ENCODE results near the gene ACTR1A.
"Not testable (repeated sequence)": the region's sequence is repeated elsewhere in the genome, so short reads cannot be mapped to it uniquely, and the experiment has no call there.

Gene ACTR1A

DNA sequence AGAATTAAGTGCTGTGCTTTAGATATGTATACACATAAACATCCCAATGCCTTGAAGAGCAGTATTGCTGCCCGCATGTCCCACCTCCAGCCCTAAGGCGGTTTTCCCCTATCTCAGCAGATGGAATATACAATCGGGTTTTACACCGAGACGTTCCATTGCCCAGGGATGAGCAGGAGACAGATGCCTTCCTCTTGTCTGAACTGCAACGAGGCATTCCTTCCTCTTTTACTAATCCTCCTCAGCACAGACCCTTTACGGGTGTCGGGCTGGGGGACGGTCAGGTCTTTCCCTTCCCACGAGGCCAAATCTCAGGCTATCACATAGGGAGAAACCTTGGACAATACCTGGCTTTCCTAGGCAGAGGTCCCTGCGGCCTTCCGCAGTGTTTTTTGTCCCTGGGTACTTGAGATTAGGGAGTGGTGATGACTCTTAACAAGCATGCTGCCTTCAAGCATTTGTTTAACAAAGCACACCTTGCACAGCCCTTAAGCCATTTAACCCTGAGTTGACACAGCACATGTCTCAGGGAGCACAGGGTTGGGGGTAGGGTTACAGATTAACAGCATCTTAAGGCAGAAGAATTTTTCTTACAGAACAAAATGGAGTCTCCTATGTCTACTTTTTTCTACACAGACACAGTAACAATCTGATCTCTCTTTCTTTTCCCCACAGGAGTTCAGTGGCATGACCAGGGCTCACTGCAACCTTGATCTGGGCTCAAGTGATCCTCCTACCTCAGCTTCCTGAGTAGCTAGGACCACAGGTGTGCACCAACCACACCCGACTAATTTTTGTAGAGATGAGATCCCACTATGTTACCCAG lies 47.6 kb downstream of the ACTR1A start:
- not testable (repeated sequence) for DNase-seq (ENCODE audit: low spot score)

DNA sequence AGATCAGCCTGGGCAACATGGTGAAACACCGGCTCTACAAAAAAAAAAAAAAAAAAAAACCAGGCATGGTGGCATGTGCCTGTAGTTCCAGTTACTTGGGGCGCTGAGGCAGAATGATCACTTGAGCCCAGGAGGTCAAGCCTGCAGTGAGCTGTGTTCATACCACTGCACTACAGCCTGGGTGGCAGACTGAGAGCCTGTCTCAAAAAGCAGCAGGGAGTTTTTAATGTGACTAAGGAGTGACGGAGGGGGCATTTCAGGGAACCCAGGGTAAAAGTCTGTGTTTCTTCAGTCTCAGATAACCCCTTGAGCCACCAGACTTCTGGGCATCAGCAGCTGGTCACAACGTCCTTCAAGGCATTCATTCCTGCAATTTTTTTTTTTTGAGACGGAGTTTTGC lies 49.0 kb downstream of the ACTR1A start:
- no peak for DNase-seq (ENCODE audit: low spot score)

DNA sequence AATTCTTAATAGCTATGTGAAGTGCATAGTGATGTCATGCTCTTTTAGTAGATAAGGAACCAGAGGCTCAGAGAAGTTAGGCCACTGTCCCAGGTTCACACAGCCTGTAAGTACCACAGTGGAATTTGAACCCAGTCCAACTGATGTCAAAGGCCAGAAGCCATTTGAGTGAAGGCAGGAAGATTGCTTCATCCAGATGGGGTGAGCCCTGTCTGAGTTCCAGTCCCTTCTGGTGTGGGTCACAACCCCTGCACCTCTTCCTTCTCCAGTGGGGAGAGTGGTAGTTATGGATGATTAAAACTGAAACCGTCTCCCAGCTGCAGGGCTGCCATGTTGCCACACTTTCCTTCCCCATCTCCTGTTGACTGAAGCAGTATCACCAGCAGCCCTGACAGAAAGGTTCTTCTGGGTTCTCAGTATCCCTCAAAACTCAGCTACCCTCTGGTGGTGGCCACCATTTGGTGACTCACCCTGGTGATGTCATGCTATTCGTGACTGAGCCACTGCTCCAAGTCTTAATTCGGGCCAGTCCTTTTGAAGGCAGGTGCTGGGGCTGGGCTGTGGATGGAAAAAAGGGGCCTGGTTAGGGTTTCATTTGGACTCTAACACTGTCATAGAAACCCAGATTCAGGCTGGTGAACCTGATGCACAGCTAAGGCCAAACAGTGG lies 49.7 kb downstream of the ACTR1A start:
- DNase-seq (ENCODE audit: low spot score): peak; percentile 56

DNA sequence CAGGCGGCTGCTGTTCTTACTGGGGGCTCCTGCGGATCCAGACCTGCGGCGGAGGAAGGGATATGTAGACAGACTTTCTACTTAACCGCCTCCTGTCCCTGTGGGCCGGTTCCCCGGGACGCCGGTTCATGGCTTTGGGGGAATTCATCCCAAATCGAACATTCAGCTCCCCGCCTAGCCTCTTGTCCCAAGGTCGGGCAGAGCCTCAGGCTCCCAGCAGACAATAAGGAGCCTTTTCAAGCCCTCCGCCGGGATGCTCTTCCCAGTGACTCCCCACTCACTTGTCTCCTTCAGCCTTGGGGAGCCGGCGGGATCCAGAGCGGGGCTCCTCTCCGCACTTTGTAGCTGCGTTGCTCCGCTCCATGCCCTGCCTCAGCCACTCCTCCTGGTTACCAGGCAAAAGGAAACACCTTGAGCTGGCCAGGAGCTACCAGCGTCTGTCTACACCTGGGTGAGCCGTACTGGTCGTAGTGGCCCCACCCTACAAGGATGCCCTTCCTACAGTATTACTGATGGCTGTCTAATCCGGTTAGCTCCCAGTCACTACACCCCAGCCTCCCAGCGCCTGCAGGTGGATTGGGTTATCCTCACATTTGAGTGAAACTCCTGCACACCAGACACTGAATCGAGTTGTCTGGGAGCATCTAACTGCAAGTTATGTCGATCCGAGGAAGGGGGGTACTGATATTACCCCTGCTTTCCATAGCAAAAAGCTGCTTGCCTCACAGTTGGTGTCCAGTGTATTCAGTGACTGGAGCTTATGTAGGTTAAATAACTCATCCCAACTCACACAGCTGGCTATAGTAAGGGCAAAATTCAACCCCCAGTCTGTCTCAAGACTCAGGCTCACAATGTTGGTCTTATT lies 51.2 kb downstream of the ACTR1A start, which contains the start of gene C10orf95:
C10orf95 (minus strand) TSS at position 439 of the 865 bp plus-strand sequence. CDS start 450 bp downstream, outside the sequence.
- DNase-seq (ENCODE audit: low spot score): no peak

DNA sequence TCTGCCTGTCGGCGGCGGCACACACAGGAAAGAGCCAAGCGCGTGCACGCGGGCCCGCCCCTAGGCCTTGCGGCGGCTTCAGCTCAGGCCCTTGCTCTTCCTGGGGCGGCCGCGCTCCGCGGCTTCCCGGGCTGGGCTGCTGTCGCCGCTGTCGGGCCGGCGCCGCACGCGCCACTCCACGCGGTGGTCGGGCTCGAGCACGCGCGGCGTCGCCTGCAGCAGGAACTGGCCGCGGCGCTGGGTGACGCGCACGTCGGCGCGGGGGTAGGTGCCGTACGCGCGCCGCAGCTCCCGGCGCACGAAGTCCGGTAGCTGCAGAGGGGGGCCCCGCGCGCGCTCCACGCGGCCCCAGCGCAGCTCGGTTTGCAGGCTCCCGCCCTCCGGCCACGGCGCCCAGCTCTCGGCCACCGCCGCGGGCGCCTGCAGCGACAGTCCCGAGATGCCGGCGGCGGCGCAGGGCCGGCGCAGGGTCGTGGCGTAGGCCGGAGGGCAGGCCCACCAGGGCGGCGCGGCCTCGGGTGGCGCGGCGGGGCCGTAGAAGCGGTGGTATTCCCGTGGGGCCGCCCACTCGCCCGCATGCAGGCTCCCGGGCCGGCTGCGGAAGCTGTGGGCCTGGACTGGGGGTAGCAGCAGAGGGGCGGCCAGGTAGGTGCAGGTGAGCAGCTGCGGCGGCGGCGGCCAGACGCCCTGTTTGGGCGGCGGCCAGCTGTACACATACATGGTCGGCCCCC lies 52.0 kb downstream of the ACTR1A start:
- peak; percentile 94 for DNase-seq (ENCODE audit: low spot score)

DNA sequence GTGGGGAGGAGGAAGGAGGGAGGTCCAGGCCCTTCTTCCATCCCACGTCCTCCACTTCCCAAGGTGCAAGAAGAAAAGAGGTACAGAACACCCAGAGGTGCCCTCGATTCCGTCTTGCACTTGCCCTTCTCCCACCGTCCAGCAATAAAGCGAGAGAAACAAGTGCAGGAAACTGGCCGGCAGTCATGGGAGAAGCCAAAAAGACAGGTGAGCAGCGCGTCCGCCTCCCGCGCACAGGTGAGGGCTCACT lies 52.5 kb downstream of the ACTR1A start:
- no peak for DNase-seq (ENCODE audit: low spot score)

DNA sequence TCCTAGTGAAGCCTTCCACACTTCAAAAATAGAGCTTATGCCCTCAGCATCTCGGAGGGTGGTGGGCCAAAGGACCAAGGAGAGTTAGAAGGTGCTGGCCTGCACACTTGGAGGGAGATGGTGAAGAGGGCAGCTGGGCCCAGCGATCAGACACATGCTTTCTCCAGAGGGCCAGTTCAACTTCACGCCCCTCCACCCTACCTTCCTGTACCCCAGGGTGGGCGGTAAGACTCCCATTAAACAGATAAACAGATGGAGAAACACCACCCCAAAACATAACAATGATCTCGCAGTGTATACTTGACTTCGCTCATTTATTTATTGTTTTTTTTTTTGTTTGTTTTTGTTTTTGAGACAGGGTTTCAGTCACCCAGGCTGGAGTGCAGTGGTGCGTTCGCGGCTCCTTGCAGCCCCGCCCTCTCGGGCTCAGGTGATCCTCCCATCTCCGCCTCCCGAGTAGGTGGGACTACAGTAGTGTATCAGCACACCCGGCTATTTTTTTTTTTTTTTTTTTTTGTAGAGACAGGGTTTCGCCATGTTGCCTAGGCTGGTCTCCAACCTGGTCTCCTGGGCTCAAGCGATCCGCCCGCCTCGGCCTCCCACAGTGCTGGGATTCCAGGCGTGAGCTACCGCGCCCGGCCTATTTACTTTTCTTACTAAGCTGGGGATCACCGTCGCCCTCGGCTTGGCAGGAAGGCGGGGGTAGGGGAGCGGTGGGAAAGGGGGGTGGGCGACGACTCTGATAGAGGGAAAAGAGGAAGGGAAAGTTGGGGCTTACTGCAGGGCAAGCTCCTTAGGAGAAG lies 53.0 kb downstream of the ACTR1A start:
- DNase-seq (ENCODE audit: low spot score): no peak

DNA sequence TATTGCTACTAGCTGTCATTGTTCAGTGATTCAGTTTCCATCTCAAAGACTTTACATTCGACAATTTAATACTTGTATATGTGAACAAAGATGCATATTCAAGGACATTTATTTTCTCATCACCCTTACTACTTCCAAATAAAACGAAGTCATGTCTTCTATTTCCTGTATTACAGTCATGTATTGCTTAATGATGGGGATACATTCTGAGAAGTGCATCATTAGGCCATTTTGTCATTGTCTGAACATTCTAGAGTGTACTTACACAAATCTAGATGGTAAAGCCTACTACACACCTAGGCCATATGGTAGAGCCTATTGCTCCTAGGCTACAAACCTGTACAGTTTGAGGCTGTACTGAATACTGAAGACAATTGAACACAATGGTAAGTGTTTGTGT lies 57.7 kb downstream of the ACTR1A start:
- DNase-seq (ENCODE audit: low spot score): no peak

DNA sequence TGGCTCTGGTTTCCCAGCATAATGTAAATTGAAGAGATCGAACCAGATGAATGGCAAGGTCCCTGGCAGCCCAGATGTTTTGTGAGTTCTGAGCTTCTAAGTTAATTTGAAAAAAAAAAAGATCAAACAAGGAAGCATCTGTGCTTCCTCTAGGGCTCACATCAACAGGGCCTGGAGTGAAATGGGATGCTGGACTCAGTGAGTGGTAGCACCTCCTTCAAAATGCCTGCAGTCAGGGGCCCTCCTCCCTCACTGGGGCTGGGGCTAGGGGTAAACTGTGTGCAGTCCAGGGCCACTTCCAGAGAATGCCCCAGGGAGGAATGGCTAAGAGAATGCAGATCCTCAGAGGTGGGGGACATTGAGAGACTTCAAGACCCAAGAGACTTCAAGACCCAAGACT lies 64.1 kb downstream of the ACTR1A start:
- no peak for DNase-seq (ENCODE audit: low spot score)

DNA sequence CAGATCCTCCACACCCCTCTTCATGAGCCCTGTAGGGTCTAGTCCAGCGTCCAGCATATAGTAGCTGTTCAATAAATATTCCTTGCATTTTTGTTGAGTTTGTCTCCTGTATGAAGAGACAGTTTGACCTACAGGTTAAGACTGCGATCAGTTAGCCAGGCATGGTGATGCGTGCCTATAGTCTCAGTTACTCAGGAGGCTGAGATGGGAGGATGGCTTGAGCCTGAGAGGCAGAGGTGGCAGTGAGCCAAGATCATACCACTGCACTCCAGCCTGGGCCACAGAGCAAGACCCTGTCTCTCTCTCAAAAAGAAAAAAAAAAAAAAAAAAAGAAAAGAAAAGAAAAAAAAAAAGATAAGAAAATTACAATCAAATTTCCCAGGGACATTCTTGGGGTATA lies 65.0 kb downstream of the ACTR1A start:
- no peak for DNase-seq (ENCODE audit: low spot score)

DNA sequence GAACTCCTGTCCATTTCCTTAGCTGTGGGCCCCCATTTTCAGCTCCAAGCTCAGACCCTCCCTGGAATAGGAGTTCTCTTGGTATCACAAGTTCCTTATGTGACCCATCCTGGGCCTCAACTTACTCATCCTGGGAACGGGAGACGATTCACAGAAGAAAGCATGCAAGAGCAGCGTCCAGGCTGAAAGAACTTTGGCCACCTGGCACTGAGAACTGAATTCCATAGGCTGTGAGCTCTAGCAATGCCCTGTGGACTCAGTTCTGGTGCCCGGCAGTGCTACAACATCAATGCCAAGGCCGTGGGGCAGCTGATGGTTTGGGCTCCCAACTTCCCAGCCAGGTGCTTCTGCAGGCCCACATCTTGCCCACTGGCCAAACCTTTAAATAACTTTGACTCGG lies 66.2 kb downstream of the ACTR1A start:
- no peak for DNase-seq (ENCODE audit: low spot score)

DNA sequence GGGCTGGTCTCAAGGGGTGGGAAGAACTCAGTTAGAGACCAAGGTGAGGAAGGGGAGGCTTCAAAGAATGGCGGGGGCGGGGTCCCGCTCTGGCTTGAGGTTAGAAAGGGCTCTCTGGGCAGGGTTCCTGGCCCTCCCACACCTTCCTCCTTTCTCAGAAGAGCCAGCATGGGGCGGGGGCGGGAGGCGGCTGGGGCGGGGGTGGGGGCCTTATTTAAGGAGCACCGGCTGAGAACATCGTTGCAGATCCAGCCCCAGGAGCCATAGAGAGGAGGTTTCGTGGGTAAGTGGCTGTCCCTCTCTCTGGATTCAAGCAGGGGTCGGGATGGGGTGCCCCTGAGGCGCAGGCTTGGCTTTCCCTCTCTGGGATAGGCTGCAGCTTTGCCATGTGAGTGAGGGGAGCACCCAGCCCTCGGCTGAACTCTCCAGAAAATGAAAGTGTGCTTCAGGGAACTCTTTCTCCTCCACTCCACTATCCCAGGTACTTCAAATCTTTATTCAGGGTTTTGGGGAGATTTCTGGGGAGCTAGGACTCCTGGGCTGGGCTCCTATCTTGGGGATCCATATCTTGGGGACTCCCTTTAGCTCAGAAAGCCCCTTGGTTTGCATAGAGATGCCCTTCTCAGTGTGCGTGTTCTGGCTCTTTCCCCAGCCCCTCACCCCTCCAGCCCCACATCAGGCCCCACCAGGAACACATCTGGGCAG lies 66.8 kb downstream of the ACTR1A start:
- DNase-seq (ENCODE audit: low spot score): peak; percentile 51

DNA sequence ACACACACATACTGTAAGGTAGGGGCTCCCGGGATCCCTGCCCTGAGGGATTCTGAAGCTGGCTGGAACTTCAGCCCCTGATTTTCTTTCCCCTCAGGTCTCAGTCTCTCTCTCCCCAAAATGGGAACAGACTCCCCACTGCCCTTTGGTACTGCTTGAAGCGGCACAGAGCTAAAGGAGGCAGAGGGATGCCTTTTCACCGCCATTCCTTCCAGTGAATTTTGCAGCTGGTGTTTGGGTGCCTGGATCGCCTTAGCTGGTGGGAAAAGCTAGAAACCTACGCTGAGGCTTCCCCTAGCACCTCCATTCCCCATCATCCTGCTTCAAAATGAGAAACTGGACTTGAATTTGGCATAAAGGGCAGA lies 67.4 kb downstream of the ACTR1A start:
- no peak for DNase-seq (ENCODE audit: low spot score)

DNA sequence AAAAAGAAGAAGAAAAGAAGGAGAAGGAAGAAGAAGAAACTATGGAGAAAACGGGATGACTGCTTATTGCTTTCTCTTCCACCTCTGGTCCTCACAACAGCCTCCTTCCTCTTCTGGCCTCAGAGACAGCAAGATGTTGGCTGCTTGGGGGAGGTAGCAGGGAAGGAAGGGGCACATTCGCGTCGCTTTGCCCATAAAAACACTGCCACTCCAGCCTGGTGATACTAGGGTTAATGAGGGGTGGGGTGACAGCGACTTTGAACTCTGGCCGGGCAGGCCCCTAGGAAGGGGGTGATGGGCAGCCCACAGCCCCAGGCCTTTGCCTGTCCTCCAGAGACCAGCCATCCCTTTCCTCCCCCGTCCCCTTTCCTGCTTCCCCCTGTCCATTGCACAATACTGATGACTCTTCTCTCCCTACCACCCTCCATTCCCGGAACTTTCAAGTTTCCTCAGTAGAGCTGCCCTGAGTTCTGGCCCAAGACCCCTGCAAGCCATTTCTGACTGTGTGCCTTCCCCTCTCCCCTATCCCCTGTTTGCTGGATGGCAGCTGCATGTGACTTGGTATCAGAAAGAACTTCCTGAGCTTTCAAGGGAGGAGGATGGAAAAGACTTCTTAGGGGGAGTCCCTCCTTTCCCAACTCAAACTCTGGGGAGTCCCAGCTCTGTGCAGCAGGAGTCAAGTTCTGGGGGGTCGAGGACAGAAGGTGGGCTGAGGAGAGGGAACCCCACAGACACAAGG lies 67.9 kb downstream of the ACTR1A start:
- peak; percentile 80 for DNase-seq (ENCODE audit: low spot score)

DNA sequence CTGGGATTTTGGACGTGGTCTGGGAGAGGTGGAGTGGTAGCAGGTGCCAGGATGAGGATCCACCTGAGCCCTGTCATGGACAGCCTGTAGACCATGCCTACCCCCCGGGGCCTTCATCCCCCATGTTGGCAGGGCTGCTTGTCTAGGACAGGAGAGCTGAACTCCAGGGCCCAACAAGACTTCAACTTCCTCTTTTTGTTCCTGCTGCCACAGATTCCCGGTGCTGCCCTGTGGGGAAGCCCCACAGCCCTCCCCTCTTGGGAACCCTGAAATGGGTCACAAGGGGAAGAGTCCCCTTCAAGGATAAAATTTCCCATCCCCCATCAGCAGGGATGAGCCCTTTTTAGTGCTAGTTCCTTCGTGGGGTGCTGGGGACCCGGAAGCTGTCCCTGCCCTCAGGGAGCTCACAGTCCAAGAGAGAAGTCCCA lies 68.9 kb downstream of the ACTR1A start:
- no peak for DNase-seq (ENCODE audit: low spot score)

DNA sequence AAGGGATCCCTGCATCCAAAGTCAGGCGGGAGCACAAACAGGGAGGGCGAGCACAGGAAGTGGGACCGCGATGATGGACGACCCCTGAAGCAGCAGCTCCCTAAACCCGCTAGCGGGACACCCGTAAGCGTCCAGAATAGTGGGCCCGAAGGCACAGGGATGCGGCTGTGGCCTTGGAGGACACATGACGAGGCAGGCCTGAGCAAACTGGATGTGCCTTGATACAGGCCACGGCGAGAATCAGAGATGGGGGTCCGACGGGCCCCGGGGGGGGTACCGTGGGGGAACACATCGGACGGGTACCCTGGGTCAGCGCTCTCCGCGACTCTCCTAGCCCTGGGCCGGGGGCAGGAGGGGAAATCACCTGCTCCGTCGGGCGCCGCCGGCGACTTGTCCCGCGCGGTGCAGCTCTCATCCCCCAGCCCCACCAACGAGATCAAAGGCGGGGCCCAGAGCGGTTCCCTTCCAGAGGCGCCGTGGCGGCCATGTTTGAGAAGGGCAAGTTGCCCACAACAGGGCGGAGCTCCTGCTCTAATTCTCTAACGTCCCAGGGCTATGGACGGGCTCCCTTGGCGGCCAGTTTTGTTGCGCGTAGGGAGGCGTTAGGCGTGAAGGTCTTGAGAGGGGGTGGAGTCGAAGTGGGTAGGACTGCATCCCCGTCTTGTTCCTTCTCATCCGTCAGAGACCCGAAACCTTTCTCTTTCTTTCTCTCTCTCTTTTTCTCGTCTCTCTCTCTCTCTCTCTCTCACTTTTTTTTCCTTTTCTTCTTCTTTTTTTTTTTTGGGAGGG lies 70.2 kb downstream of the ACTR1A start, which contains the start of gene CUEDC2:
CUEDC2 (minus strand) TSS at position 413 of the 789 bp plus-strand sequence. CDS start 7,386 bp downstream, outside the sequence.
- DNase-seq (ENCODE audit: low spot score): peak; percentile 96

DNA sequence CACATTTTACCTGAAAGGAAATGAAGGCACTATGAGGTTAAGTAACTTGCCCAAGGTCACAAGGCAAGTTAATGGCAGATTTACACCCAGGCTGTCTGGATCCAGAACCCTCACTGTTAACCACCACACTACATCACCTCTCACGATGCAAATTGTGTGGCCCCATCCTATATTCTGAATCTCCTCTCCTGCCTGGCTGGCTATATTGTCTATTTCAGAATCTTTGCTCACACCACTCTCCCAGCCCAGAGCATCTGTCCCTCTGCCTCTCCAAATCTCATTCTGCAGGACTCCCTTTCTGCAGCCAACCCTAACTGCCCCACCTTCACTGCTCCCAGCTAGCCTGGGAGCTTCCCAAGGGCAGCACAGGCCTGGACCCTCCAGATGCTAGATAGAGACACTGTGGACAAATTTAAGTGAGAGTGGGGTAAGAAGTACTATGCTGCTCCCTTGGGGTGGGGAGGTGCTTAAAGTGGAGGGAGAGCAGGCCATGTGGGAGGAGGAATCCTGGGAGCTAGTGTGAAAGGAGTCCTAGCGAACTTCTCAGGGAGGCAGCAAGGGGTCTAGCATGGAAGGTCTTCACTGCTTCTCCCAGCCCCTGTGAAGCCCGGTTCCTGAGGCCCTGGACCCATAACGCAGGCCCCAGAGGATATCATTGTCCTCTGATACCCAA lies 70.9 kb downstream of the ACTR1A start:
- peak; percentile 73 for DNase-seq (ENCODE audit: low spot score)

DNA sequence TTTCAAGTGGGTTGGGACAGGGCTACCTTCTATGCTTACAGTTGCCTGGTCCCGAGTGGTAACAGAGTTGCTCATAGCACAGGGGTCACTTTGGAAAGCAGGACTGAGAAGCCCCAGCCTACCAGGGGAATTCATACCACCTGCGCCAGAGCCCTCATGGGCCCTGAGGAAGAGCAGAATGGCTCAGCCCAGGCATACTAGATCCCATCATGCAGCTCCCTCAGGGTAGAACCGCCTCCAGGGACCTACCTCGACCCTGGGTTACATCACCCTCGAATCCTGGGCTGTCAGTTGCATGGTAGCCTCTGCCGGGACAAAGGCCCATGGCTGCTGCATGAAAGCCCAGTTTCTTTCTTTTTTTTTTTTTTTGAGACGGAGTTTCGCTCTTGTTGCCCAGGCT lies 73.0 kb downstream of the ACTR1A start:
- no peak for DNase-seq (ENCODE audit: low spot score)
